T-helper 22 cell (primary cell): ENCODE results near the gene NADSYN1.
A peak's percentile ranks its signal among the peaks of the same experiment; 100 is the strongest.

Experiments used
- DNase-seq: peaks from one replicate; pipeline ENCODE4 v3.0.0-alpha.2; 2020; ENCODE audit warnings: low read depth

The NADSYN1 gene

GRCh38 chr11:71451596-71452198 lies 1.3 kb upstream of the NADSYN1 start:
- no peak for DNase-seq

DNA sequence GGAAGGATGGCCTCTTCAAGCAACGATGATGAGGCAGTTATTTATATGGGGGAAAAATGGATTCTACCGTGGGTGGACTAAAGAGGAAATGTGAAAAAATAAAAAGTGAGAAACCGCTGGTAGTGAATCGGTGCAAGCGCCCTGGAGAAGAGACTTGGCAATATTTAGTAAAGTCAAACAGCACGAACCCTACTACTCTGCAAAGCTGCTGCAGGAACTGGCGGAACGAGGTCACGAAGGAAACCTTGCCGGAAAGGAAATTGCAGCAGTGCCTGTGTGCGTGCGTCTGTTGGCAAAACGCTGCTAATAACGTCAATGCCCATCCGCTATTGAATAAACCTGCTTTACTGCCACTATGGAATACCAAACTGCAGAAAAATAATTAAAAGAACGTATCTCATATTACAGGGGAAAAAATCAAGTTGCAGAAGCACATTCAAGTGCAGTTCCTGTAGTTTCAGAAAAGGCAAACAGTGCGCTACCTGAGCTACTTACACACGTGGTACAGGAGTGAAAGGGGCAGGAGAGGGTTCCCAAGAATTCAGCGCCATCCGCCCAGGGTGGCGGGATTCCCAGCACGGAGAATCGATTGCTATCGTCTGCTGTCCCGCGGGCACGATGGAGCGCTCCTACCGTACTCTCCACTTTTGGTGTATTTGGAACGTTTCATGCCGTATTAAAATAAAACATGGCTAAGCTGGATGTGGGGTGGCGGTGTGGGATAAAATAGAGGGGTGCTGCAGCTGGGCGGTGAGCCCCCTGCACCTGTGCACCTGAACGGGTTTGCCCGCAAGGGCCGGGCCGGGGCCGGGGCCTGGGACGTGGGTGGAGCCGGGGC lies 585 bp upstream of the NADSYN1 start:
- DNase-seq: peak; percentile 57

GRCh38 chr11:71453918-71454304 lies 908 bp downstream of the NADSYN1 start:
- no peak for DNase-seq

DNA sequence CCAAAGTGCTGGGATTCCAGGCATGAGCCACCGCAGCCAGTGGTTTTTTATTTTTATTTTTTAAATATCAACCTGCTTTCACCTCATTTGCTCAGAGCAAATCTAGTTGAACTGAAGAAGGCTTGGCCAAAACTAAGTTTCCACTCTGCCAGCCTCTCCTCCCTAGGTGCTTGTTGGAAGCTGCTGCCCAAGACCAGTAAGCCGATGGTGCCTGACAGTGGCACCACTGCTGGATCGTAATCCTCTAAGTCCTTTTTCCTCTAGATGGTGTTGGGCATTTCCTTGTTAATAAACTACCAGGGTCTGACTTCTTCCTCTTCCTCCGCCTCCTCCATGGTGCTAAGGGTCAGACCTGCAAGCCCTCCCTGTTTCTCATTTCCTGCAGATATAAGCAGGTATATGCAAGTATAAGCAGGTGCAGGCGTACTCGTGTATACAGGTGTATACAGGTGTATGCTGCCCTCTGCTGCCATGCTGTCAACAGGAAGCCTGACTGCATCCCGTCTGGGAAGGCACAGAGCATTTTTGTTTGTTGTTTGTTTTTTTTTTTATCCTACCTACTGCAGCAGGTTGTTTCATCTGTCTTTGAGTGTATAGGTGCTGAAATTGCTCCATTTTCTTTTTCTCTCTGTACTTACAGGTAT lies 1.6 kb downstream of the NADSYN1 start:
- DNase-seq: no peak

DNA sequence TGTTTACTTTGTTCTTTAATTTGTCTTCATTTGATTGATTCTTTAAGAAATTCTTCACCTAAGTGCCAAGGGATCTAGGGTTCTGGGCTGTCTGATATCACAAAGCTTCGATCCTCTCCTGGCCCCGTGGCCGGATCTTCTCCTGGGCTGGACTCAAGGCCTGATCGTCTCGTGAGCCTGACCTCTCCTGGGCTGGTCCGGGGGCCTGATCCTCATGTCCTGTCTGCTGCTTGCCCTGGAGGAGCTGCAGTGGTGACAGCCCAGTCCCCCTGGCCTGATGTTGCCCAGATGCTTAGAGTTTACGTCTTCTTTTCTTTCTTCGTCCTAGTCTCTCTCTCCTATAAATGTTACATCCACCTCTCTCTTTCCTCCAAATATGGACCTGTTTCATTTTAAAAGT lies 3.3 kb downstream of the NADSYN1 start:
- no peak for DNase-seq

DNA sequence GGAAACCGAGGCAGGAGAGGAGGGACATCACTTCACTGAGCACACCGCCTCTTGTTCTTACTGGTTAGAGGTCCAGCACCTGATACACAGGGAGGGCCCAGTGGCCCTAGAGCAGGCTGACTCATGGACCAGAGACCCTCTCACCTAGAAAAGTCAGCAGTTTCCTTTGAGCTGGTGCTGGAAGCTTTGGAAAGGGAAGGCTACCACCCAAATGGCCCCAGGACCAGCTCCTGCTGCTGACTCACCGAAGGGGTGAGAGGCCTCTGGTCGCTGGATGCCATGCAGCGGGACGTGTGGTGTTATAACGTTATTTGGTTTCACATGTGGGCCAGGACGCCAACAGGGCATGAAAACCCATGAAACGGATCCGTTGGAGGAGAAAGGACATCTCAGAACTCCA lies 3.8 kb downstream of the NADSYN1 start:
- no peak for DNase-seq

DNA sequence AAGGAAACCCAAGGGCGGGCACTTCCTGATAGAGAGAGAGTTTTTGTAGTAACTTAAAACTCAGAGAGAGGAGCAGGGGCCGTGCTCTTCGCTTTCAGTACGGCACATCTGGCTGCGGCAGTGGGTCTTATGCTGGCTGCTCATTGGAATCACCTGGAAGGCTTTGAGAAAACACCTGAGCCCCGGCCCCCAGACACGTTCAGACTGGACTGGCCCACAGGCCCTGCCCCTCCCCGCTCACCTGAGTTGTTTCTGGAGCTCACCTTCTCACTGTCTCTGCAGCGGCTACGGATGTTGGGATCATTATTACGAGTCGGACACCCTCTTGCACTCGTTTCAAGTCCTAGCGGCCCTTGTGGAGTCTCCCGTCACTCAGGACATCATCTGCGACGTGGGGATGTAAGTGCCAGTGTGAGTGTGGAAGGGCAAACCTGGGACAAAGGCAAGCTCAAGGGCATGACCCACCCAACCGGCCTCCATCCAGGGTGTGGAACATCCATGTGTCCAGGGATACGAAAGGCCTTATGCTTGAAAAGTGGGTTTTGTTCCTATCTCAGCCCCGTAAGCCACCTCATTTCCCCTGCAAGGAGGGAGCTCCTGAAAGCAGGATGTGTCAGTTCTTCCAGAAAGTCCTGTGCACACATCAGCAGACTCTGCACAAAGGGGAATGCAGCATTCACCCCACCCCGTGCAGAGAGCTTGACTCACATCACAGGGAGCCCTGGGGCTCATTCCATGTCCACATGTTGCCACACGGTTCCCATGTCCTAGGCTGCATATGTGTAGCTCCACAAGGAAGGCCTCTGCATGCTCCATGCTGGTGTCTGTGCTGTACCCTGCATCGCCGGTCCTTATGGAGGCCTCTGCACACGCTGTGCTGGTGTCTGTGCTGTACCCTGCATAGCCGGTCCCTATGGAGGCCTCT lies 5.4 kb downstream of the NADSYN1 start:
- no peak for DNase-seq

DNA sequence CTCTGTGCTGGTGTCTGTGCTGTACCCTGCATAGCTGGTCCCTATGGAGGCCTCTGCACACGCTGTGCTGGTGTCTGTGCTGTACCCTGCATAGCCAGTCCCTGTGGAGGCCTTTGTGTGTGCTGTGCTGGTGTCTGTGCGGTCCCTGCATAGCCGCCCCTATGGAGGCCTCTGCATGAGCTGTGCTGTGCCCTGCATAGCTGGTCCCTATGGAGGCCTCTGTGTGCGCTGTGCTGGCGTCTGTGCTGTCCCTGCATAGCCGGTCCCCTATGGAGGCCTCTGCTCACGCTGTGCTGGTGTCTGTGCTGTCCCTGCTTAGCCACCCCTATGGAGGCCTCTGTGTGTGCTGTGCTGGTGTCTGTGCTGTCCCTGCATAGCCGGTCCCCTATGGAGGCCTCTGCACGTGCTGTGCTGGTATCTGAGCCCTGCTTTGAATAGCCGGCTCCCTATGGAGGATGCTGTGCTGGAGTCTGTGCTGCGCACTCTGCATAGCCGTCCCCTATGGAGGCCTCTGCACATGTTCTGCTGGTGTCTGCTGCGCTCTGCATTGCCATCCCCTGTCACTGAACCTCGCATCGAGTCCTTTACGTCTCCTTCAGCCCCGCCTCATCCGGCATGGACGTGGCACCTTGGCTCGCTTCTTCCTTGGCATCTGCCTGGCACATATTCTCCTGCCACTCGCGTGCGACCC lies 6.2 kb downstream of the NADSYN1 start:
- no peak for DNase-seq

DNA sequence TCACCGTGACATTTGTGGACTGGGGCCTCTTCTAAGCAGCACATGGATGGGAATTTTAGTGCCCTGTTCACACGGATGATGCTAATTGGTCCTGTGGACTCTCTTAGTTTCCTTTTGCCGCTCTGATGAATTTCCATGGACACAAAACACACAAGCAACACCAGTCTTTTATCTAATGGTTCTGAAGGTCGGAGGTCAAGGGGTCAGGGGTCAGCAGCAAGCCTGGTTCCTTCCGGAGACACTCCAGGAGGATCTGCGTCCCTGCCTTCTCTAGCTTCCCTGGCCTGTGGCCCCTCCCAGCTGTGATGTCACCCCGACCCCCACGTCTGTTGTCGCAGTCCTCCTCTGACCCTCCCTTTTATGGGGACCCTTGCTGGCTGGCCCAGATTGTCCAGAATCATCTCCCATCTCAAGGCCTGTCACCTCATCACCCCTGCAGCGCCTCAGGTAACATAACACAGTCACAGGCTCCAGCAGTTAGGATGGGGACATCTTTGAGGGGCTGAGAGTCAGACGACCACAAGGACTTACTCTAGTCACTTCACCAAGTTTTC lies 6.8 kb downstream of the NADSYN1 start:
- no peak for DNase-seq

DNA sequence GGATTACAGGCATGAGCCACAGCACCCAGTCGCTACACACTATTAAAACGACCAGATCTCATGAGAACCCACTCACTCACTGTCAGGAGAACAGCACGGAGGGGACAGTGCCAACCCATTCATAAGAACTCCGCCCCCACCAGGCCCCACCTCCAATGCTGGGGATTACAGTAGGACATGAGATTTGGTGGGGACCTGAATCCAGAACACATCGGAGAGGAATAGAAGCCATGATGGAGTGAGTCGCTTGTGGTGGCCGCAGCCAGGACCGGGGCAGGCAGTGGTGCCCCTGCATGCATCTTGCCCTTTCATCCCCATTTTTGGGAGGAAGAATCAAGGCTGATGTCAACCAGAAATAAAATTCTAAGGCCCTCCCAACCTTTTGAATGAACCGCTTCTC lies 8.7 kb downstream of the NADSYN1 start:
- no peak for DNase-seq

DNA sequence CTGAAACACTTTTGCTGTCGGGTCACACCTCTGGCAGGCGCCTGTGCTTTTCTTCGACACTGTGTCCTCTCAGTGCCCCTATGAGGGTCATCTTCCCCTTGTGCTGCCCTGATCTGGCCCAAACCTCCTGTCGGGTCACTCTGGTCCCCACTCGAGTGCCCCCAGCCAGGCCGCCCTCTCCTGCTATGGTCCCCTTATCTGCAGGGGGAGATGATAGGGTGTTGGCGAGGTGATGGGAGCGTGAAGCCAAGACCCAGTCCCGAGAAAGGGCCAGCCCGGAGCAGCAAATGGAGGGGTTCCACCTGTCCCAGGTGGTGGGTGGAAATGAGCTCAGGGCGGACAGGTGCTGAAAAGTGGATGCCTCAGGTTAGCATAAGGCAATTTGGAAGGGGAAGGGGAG lies 9.7 kb downstream of the NADSYN1 start:
- DNase-seq: no peak

DNA sequence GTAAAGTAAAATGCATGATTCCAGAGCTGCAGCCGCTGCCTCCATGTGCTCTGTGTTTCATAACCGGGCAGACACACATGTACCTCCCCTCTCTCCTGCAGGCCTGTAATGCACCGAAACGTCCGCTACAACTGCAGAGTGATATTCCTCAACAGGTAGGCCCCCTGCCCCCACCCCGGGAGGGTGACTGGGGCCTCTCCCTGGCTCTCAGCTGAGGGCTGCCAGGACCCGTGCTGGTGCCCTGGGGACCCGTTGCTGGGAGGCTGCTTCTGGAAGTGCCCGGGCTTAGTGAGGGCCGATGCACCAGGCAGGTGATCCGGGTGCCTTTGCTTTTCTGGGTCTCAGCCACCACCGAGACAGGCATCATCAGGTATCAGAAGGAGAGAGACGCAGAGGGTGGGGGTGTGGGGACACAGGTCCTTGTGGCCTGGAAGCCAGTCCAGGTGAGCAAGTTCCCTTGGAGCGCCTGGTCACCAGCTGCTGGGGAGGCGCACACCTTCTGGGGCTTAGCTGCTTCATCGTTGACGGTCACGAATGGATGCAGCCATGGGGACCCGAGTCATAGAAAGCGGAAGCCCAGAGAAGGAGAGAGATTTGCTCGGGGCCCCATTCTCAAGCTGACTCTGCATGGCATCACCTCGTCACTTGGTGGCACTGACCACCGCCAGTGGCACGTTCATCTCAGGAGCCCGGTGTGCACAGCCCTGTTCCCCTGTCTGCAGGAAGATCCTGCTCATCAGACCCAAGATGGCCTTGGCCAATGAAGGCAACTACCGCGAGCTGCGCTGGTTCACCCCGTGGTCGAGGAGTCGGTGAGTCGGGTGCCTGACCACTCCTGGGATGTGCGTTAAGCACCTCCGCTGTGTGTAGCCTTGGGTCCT lies 10.6 kb downstream of the NADSYN1 start:
- DNase-seq: no peak

DNA sequence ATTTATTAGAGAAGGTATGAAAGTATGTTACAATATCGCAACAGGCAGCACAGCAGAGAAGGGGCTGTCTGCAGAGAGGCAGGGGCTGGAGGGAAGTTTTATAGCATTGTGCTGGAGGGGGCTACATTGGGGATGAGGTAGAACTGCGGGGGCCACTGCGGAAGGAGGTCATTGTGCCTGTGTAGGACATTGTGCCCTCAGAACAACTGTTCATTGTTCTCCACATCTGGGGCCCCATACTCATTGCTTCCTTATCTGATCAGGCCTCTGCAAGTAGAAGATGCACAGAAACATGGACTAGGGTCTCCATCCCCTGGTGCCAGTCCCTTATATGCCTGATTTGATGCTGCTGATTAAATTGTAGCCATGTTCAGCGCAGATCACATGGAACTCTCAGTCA lies 12.1 kb downstream of the NADSYN1 start:
- no peak for DNase-seq

DNA sequence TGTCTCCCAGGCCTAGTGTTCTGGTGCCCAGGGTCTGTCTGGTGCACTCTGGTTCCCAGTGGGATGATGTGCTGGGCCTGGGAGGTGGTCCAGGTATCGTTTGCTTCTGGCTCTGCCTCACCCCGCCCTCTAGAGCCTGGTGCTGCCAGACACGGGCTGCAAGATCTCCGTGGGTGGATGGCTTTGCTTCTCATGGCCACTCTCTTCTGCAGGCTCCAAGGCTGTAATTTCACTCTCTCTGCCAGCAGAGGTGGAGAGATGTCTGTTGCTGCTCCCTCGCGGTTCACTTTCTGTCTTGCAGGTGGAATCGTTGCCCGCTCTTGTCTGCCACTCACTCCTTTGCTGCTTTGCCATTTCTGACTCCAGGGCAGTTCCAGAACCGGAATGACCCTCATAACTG lies 13.4 kb downstream of the NADSYN1 start:
- DNase-seq: no peak

- DNase-seq: no peak
Measured at GRCh38 chr11:71467164-71467563, 14.2 kb downstream of the NADSYN1 start.

DNA sequence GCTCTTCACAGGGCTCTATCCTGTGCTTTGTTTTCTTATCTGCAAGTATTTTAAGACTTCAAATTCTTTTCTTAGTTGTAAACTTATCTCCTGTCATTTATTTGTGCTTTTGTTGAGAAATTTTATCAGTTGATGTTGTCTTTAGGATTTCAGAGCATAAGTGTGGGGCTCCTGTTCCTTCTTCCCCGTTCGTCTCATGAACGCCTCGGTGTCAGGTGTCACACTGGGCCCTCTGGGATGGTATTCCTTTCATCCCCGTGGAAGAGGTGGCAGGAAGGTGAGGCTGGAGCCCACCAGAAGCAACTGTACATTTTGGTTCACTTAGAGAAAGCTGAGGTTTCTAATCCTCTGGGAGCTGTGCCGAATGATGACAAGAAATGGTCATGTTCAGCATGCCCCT lies 17.9 kb downstream of the NADSYN1 start:
- DNase-seq: no peak

DNA sequence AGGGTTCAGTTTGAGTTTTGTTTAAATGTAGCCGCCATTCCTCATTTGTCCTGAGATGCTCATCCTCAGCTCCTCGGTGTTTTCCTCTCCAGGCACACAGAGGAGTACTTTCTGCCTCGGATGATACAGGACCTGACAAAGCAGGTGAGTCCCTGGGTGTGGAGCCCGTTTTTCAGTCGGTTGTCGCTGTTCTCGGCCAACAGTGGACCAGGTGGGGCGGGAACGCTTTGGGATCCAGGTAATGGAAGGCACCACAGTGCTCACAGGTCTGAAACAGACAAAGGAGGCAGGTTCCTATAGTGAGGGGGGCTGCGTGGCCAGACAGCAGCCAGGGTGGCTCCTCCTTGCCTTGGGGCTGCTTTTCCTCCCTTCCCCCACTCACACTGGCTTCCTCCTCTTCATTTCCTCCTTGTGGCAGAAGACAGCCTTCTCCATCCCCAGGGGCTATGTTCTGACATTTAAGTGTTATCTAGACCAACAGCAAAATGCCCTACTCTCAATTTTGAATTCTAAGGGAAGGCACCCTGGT lies 19.4 kb downstream of the NADSYN1 start:
- no peak for DNase-seq

- DNase-seq: no peak
Measured at GRCh38 chr11:71472941-71473792, 20.2 kb downstream of the NADSYN1 start.

GRCh38 chr11:71473793-71474080 lies 20.7 kb downstream of the NADSYN1 start:
- DNase-seq: no peak
